K562 (cell line): ENCODE measurements around the gene SSR2. TPM values are rescaled to one million over a fixed set of nuclear protein-coding genes. Genes with fewer than 3 reads are reported as not detected.

ENCODE experiments used
- E2F3 ChIP-seq: fragments of 250-450 bp; sonication (Bioruptor Pico); IDR thresholded peaks from 2 replicates; pipeline ENCODE4 v1.4.0; 2020; ENCODE audit warnings: mild to moderate bottlenecking
- EZH2 ChIP-seq: IDR thresholded peaks from 2 replicates; pipeline ENCODE4 v1.6.1; 2012; ENCODE audit warnings: low read depth, mild to moderate bottlenecking, inconsistent platforms, low read length, borderline replicate concordance
- HDAC3 ChIP-seq: fragments of 450-650 bp; IDR thresholded peaks from 2 replicates; pipeline ENCODE4 v1.6.1; 2018; ENCODE audit warnings: borderline replicate concordance, mild to moderate bottlenecking, moderate library complexity; ENCODE audit not compliant: partially characterized antibody
- HOXB6 ChIP-seq: fragments of 250-450 bp; sonication (Bioruptor Pico); IDR thresholded peaks from 2 replicates; pipeline ENCODE4 v1.5.1; 2022; ENCODE audit warnings: mild to moderate bottlenecking, borderline replicate concordance
- ILF3 ChIP-seq: fragments of 450-650 bp; IDR thresholded peaks from 2 replicates; pipeline ENCODE4 v1.6.1; 2018; ENCODE audit warnings: antibody characterized with exemption, mild to moderate bottlenecking, moderate library complexity, borderline replicate concordance
- NFE2L1 ChIP-seq: fragments of 450-650 bp; IDR thresholded peaks from 2 replicates; pipeline ENCODE4 v1.6.1; 2016; ENCODE audit warnings: missing genetic modification characterization, low read depth, mild to moderate bottlenecking, missing compliant biosample characterization, moderate library complexity, borderline replicate concordance
- RBM25 ChIP-seq: fragments of 200-400 bp; formaldehyde crosslinking; IDR thresholded peaks from 2 replicates; pipeline ENCODE4 v1.6.1; 2018; ENCODE audit warnings: low read length, low read depth, moderate library complexity; ENCODE audit not compliant: severe bottlenecking
- TBL1XR1 ChIP-seq, 2 experiments: IDR thresholded peaks; 2 replicates each; pipeline ENCODE4 v1.6.1; 2012; ENCODE audit warnings: improper control_type of control experiment in 2 of 2, low read length in 2 of 2, mild to moderate bottlenecking in 1 of 2
- ZFP1 ChIP-seq: fragments of 450-650 bp; formaldehyde crosslinking; IDR thresholded peaks from 2 replicates; pipeline ENCODE4 v1.4.0; 2020; ENCODE audit warnings: mild to moderate bottlenecking, mixed read lengths
- polyA plus RNA-seq, 8 experiments: library from polyadenylated mRNA; depleted of rRNA in 4 of 8; stranded (reverse) in 5 of 8; unstranded in 3 of 8; fragments of >200 nt; fragmentation: Nextera tagmentation in 2 of 8; fragmentation: Illumina TruSeq in 1 of 8; extraction: Ambion mirVana in 2 of 8; extraction: Trizol in 1 of 8; gene quantifications; 2 replicates each; pipeline versions ENCODE4 v1.2.1 to v1.2.3, GENCODE V29; 2011 to 2014; ENCODE audit warnings: inconsistent platforms in 1 of 8, missing spikeins in 1 of 8
- total RNA-seq, 7 experiments: library from RNA; depleted of rRNA in 6 of 7; stranded (reverse); fragments of >200 nt in 6 of 7; fragmentation: Illumina TruSeq in 2 of 7; extraction: Trizol in 2 of 7; gene quantifications; 2 replicates each; pipeline versions ENCODE4 v1.2.1 to v1.2.3, GENCODE V29; 2011 to 2021; ENCODE audit warnings: low replicate concordance in 1 of 7
- TF ChIP-seq, protein P1 (sequence below): fragments of 450-650 bp; IDR thresholded peaks from 2 replicates; pipeline ENCODE4 v1.6.1; 2018; ENCODE audit warnings: mild to moderate bottlenecking, low read depth; ENCODE audit not compliant: partially characterized antibody
- TF ChIP-seq, protein P2 (sequence below), 2 experiments: fragments of 450-650 bp in 1 of 2; sonication (generic) in 1 of 2; formaldehyde crosslinking; conservative IDR thresholded peaks; 2 replicates each; pipeline versions ENCODE4 v1.4.0 to v1.8.1; 2020 to 2022; ENCODE audit warnings: mild to moderate bottlenecking in 1 of 2, missing genetic modification reagents in 1 of 2
- TF ChIP-seq, protein P3 (sequence below), 2 experiments: fragments of 450-650 bp; IDR thresholded peaks; 2 replicates each; pipeline ENCODE4 v1.6.1; 2016; ENCODE audit warnings: mild to moderate bottlenecking in 2 of 2, borderline replicate concordance in 1 of 2, low read depth in 1 of 2, moderate library complexity in 1 of 2

SSR2 gene
- total and polyA plus RNA-seq, 9 of the 15 experiments (the other 6 are each of a cell fraction or from before 2014, with no cell fraction given), result 161 to 411 (median 240) TPM

DNA sequence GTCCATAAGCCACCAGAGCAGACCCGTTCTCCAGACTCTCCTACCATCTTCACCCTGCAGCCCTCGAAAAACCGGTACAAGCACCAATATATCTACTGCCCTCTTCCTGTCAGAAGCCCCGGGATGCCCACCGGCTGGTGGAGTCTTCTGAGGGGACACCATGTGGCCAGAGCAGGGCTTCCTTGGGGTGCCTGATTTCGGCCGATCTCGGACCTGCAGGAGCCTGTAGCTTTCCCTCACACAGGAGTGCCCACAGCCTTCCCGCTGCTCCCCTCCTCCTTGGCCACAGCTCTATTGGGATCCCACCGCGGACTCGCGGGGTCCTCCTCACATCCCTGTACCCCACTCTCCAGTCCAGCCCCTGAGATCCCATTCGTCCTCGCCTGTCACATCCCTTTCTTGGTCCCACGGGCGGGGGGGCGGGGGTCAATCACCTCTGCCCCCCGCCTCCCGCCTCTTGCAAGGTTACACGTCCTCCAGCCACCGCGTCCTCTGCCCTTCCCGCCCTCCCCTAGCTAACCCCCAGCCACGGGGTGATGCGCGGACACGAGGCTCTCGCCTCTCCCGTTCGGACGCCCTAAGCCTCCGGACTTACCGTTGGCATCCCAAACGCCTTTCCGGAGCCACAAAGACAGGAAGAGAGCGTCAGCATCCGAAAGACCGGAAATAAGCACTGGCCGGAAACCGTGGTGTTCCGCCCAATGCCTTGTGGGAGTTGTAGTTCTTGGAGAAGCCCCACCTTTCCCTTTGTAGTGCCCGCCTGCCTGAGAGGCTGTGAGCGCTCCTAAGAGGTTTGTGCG lies at the start of gene SSR2 (continued):
- TF ChIP-seq, protein P1, sequence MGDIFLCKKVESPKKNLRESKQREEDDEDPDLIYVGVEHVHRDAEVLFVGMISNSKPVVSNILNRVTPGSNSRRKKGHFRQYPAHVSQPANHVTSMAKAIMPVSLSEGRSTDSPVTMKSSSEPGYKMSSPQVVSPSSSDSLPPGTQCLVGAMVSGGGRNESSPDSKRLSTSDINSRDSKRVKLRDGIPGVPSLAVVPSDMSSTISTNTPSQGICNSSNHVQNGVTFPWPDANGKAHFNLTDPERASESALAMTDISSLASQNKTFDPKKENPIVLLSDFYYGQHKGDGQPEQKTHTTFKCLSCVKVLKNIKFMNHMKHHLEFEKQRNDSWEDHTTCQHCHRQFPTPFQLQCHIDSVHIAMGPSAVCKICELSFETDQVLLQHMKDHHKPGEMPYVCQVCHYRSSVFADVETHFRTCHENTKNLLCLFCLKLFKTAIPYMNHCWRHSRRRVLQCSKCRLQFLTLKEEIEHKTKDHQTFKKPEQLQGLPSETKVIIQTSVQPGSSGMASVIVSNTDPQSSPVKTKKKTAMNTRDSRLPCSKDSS, result no peak
- TF ChIP-seq EZH2 (no peak), HDAC3 (no peak), TBL1XR1 (IDR thresholded peaks at IDR 0.05; ENCODE audit: low read length in 2 of 2) (no peak), HOXB6 (no peak), RBM25 (no peak), NFE2L1 (tag) (no peak), E2F3 (CRISPR knock-in tag) (no peak), ILF3 (no peak), ZFP1 (CRISPR knock-in tag) (no peak)
- TF ChIP-seq, protein P2, sequence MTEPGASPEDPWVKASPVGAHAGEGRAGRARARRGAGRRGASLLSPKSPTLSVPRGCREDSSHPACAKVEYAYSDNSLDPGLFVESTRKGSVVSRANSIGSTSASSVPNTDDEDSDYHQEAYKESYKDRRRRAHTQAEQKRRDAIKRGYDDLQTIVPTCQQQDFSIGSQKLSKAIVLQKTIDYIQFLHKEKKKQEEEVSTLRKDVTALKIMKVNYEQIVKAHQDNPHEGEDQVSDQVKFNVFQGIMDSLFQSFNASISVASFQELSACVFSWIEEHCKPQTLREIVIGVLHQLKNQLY (CRISPR knock-in tag; conservative IDR thresholded peaks at IDR 0.05), result no peak
- TF ChIP-seq, protein P3, sequence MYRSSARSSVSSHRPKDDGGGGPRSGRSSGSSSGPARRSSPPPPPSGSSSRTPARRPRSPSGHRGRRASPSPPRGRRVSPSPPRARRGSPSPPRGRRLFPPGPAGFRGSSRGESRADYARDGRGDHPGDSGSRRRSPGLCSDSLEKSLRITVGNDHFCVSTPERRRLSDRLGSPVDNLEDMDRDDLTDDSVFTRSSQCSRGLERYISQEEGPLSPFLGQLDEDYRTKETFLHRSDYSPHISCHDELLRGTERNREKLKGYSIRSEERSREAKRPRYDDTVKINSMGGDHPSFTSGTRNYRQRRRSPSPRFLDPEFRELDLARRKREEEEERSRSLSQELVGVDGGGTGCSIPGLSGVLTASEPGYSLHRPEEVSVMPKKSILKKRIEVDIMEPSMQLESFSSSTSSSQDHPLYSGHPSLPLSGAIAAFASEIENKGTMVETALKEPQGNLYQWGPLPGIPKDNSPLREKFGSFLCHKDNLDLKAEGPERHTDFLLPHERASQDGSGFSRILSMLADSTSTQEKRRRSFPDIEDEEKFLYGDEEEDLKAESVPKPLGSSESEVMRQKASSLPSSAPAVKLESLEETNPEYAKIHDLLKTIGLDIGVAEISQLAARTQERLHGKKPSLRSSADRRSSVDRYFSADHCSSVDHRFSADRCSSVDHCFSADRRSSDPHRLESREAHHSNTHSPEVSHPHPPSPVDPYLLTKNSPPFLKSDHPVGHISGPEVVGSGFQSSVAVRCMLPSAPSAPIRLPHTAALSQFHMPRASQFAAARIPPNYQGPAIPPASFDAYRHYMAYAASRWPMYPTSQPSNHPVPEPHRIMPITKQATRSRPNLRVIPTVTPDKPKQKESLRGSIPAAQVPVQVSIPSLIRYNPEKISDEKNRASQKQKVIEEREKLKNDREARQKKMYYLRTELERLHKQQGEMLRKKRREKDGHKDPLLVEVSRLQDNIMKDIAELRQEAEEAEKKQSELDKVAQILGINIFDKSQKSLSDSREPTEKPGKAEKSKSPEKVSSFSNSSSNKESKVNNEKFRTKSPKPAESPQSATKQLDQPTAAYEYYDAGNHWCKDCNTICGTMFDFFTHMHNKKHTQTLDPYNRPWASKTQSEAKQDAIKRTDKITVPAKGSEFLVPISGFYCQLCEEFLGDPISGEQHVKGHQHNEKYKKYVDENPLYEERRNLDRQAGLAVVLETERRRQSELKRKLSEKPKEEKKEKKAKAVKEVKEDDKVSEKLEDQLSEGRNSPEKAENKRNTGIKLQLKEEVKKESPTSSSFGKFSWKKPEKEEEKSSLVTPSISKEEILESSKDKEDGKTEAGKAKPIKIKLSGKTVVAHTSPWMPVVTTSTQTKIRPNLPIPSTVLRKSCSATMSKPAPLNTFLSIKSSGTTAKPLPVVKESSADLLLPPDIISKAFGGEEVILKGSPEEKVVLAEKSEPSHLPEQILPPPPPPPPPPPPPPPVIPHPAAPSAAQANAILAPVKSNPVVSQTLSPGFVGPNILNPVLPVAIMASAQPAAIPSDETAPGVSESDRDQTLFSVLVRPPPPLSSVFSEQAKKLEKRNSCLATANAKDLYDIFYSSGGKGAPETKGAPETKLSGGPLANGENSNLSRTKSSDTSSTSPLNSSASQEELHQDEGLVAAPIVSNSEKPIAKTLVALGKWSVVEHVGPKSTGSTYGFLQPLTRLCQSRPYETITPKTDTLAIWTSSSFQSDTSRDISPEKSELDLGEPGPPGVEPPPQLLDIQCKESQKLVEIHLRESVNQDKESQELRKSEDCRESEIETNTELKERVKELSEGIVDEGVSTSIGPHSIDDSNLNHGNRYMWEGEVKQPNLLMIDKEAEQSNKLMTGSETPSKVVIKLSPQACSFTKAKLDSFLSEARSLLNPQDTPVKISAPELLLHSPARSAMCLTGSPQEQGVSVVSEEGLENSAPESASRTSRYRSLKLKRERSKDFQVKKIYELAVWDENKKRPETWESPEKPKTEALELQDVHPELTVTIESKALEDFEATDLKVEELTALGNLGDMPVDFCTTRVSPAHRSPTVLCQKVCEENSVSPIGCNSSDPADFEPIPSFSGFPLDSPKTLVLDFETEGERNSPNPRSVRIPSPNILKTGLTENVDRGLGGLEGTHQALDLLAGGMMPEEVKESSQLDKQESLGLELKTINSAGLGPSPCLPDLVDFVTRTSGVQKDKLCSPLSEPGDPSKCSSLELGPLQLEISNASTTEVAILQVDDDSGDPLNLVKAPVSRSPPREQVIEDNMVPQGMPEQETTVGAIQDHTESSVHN (IDR thresholded peaks at IDR 0.05; ENCODE audit: borderline replicate concordance in 1 of 2, low read depth in 1 of 2), result no peak
